Osteocyte (in vitro differentiated cells): ENCODE measurements around the gene C9. TPM values are rescaled to one million over a fixed set of nuclear protein-coding genes. Genes with fewer than 3 reads are reported as not detected.
A peak's percentile ranks its signal among the peaks of the same experiment; 100 is the strongest.

Experiments used
- DNase-seq: peaks from one replicate; pipeline ENCODE4 v3.0.0; 2021; ENCODE audit warnings: mixed read lengths; ENCODE audit not compliant: unreplicated experiment; ENCODE audit errors: extremely low spot score
- H3K27ac Mint-ChIP-seq: one replicate; pipeline ENCODE4 v1.8.0; 2021; ENCODE audit warnings: mild to moderate bottlenecking, mixed read lengths; ENCODE audit not compliant: unreplicated experiment
- H3K27me3 Mint-ChIP-seq: one replicate; pipeline ENCODE4 v1.8.0; 2021; ENCODE audit warnings: mixed read lengths; ENCODE audit not compliant: unreplicated experiment
- H3K36me3 Mint-ChIP-seq: one replicate; pipeline ENCODE4 v1.8.0; 2021; ENCODE audit warnings: mixed read lengths; ENCODE audit not compliant: unreplicated experiment
- H3K4me1 Mint-ChIP-seq: one replicate; pipeline ENCODE4 v1.8.0; 2021; ENCODE audit warnings: mixed read lengths; ENCODE audit not compliant: unreplicated experiment
- H3K4me3 Mint-ChIP-seq: one replicate; pipeline ENCODE4 v1.8.0; 2021; ENCODE audit warnings: mild to moderate bottlenecking, moderate library complexity, mixed read lengths; ENCODE audit not compliant: unreplicated experiment
- H3K9me3 Mint-ChIP-seq: one replicate; pipeline ENCODE4 v1.8.0; 2021; ENCODE audit warnings: mixed read lengths; ENCODE audit not compliant: unreplicated experiment
- long read RNA-seq: library from polyadenylated mRNA; unstranded; transcript quantifications from one replicate; pipeline ENCODE4 v2.0.0, GENCODE V29; 2021
- total RNA-seq: library from RNA; stranded (reverse); gene quantifications from 2 replicates; pipeline ENCODE4 v1.2.1, GENCODE V29; 2021
- TF ChIP-seq, protein P1 (sequence below): fragments of 200-600 bp; sonication (generic); IDR thresholded peaks from 2 replicates; pipeline ENCODE4 v1.5.0; 2021; ENCODE audit warnings: antibody characterized with exemption, mild to moderate bottlenecking, moderate library complexity

The C9 gene
- not detected in 2 replicates for total RNA-seq
- long read RNA-seq, partial matches to known transcripts, result 0 of 8 reads
- long read RNA-seq, other reads (novel, unspliced or antisense), result 8 of 8 reads

DNA sequence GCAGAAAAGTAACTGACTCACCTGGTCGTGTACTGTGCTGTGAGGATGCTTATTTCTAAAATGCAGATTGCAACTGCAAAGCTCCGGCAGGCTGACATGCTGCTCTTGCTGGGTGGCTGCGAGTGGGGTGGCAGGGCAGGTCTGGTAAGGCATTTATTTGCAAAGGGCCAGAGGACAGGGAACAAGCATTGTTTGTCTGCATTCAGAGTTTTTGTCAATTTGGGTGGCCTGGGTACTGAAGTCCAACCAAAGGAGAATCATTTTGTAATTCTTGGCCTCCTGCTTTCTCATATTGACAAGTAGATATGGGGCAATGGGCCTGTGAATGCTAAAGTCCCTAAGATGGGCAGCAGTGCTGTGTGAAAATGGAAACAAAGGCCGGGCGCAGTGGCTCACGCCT, at the start of gene C9:
C9 (minus strand) TSS at position 129 of the 400 bp plus-strand sequence; CDS start at position 98, 31 bp downstream.
- no peak for DNase-seq
- H3K36me3 Mint-ChIP-seq, result no peaks in the 10 kb centered on the region
- no peak within 1 kb of the TSS for H3K4me3 Mint-ChIP-seq
- H3K4me1 Mint-ChIP-seq, result peaks cover 6% of the 10 kb centered on the region
- H3K27me3 Mint-ChIP-seq, result no peaks in the 10 kb centered on the region
- no peaks in the 10 kb centered on the region for H3K9me3 Mint-ChIP-seq
- TF ChIP-seq, protein P1, sequence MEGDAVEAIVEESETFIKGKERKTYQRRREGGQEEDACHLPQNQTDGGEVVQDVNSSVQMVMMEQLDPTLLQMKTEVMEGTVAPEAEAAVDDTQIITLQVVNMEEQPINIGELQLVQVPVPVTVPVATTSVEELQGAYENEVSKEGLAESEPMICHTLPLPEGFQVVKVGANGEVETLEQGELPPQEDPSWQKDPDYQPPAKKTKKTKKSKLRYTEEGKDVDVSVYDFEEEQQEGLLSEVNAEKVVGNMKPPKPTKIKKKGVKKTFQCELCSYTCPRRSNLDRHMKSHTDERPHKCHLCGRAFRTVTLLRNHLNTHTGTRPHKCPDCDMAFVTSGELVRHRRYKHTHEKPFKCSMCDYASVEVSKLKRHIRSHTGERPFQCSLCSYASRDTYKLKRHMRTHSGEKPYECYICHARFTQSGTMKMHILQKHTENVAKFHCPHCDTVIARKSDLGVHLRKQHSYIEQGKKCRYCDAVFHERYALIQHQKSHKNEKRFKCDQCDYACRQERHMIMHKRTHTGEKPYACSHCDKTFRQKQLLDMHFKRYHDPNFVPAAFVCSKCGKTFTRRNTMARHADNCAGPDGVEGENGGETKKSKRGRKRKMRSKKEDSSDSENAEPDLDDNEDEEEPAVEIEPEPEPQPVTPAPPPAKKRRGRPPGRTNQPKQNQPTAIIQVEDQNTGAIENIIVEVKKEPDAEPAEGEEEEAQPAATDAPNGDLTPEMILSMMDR, result no peak
- no peak within 1 kb of the TSS for H3K27ac Mint-ChIP-seq

DNA sequence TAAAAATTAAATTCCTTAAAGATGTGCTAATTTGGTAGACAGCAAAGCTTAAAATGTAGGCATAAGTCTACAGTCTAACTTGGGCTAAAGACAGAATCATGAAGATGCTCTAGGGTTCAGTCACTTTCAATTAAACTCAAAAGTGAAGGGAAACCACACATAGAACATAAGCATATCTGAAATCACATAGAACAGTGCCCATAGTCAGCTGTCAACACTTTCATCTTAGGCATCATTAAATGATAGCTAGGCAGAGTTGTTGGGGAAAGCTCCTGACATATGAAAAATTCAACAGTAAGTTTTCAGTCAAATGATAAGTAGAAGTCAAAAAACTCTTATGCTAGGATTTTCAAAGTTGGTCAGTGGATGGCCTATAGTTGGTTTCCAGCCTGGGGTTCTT, 49.5 kb upstream of the C9 start:
- H3K27me3 Mint-ChIP-seq, result no peaks in the 10 kb centered on the region
- DNase-seq, result no peak
- no peak overlapping the region for H3K27ac Mint-ChIP-seq
- H3K36me3 Mint-ChIP-seq, result peaks cover 39% of the 10 kb centered on the region
- H3K4me1 Mint-ChIP-seq, result peaks cover 79% of the 10 kb centered on the region
- no peak overlapping the region for H3K4me3 Mint-ChIP-seq
- no peaks in the 10 kb centered on the region for H3K9me3 Mint-ChIP-seq
- TF ChIP-seq, protein P1, result no peak

DNA sequence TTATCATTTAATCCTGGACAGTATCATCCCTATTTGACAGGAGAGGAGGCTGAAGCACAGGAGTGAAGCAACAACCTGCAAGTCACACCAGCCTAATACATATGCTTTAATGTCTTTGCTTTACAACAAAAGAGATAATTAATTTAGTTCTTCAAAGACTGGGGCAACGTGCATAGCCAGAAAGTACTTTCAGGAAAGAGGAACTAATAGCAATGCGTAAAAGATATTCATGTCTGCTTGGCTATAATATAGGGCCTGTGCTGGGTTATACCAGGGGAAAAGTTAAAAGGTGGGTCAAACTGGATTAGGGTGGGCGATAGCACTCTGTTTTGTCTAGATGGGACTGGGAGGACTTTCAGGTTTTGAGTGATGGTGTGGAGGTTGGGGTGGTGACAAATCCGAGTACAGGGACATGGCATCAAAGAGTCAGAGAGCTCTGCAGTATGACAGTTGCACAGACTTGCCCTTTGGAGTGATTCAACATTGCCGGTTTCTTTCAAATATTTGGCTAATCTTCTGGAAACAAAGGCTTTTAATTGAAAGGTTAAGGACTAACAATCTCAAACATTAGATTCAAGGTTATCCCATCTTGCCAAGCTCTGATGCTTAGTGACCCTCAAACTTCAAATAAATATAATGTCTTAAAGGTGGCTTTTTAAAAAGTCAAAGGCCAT, 48.6 kb upstream of the C9 start:
- peak overlapping the region; percentile 23 for H3K27ac Mint-ChIP-seq
- TF ChIP-seq, protein P1, result no peak

DNA sequence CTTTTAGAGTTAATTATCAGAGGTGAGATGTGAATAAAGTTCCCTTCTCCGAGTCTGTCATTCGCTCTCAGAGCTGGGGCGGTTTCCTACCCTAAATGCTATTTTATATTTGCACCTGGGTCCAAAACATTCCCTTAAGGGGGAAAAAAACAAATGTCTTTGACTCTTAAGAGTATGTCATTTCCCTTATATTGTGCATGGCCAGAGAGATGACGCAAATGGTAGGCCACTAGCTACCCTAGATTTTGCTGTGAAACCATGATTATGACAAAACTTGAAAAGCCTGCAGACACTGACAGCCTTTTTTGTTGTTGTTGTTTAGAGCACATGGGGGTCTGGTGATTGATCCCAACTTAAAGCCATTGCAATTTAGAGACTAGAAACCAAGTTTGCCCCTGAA, 47.7 kb upstream of the C9 start:
- H3K27me3 Mint-ChIP-seq, result no peaks in the 10 kb centered on the region
- H3K27ac Mint-ChIP-seq, result peak overlapping the region; percentile 74
- DNase-seq, result no peak
- no peak overlapping the region for H3K4me3 Mint-ChIP-seq
- H3K4me1 Mint-ChIP-seq, result peaks cover 80% of the 10 kb centered on the region
- TF ChIP-seq, protein P1, result no peak
- peaks cover 46% of the 10 kb centered on the region for H3K36me3 Mint-ChIP-seq
- H3K9me3 Mint-ChIP-seq, result no peaks in the 10 kb centered on the region

More for the DNA sequence above, 48.6 kb upstream of the C9 start:
- H3K36me3 Mint-ChIP-seq, result peaks cover 44% of the 10 kb centered on the region
- no peak overlapping the region for H3K4me3 Mint-ChIP-seq
- DNase-seq, result no peak
- no peaks in the 10 kb centered on the region for H3K9me3 Mint-ChIP-seq
- H3K4me1 Mint-ChIP-seq, result peaks cover 79% of the 10 kb centered on the region
- no peaks in the 10 kb centered on the region for H3K27me3 Mint-ChIP-seq

DNA sequence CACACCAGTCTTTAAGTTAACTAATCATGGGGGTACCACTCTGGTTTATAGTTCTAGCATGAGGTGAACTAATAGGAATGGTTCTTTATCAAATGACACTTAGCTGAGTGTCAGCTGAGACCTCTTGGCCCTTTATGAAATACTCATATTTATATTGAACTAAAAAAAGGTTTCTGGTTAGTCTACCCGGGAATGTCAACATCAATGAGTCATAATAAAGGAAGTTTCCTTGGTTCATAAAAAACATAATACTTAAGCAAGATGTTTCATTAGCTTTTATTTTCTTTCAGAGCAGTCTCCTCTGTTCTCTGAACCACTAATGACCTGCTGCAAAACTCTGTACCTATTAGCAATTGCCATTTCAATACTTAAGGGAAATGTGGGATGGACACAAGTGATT, 46.8 kb upstream of the C9 start:
- no peaks in the 10 kb centered on the region for H3K27me3 Mint-ChIP-seq
- H3K9me3 Mint-ChIP-seq, result no peaks in the 10 kb centered on the region
- H3K36me3 Mint-ChIP-seq, result peaks cover 41% of the 10 kb centered on the region
- H3K27ac Mint-ChIP-seq, result peak overlapping the region; percentile 74
- DNase-seq, result no peak
- peaks cover 76% of the 10 kb centered on the region for H3K4me1 Mint-ChIP-seq
- H3K4me3 Mint-ChIP-seq, result no peak overlapping the region
- TF ChIP-seq, protein P1, result no peak
